GM21825 (cell line): ENCODE data around the gene ANAPC10.

Experiments used
- ATAC-seq: cut with Tn5 transposase; IDR thresholded peaks from one replicate; pipeline ENCODE4 v1.9.1; 2021; ENCODE audit warnings: mild to moderate bottlenecking, moderate library complexity; ENCODE audit not compliant: unreplicated experiment

Gene ANAPC10

DNA sequence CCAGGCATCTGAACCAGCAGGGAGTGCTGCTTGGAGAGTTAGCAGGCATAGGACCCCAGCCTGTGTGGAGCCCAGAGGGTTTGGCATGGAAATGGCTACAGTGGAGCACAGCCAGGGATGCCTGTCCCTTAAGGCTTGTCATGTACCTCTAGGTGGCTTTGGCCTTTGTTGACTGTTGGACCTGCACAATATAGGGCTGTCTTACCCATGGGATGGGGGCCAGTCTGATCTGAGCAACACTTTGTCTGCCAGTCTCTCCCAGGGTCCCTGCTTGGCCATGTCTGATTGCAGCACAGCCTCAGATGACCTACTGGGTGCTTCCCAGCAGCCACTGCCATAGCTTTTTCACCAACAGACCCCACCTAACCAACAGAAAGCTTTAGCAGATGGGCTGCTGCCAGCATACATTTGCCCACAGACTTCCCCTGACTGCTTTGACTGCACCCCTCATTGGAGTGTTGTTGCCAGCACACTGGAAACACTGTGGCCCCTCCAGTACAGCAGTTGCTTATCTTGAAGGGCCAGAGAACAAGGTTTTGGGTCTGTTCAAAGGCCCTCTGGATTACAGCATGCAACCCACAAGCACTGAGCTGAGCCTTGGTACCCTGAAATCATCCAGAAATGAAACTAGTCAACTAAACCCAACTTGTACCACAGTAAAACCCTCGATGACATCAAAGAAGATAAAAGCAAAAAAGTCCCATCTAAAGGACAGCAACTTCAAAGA is 22.1 kb downstream of the ANAPC10 start:
- ATAC-seq = no peak

DNA sequence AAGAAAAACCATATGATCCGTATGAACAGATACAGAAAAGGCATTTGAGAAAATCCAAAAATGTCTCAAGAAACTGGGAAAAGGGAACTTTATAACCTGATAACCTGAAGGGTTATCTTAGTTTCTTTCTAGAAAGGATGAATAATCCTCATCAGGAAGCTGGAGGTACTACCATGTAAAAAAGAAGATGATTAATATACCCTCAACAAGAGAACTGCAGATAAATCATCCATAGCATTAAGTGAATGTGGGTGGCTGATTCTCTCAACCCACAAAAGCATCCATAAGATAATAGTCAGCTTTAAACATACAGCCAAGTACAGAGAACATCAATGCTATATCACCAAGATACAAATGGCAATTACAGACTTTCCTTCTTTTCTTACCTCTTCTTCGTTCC is 26.4 kb downstream of the ANAPC10 start:
- no peak for ATAC-seq

DNA sequence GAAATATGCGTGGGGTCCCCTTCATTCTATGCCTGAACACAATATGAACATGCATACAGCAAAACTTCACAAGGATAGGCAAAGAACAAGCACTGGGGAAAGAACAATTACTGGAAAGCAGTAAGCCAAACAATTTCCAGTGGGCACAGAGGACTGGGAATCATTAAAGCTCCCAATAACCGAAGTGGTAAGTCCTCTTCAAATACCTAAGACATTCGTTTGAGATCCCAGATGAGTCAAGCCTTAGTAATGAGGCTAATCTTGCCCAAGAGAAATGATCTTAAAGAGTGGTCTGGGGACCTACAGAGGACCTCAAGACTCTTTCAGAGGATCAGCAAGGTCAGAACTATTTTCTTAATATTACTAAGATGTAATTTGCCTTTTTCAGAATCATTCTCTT is 28.6 kb downstream of the ANAPC10 start:
- ATAC-seq = no peak

- ATAC-seq = no peak
Measured at GRCh38 chr4:145066063-145066501, 31.9 kb downstream of the ANAPC10 start.

- peak; percentile 72 for ATAC-seq
Measured at GRCh38 chr4:145061318-145061920, 36.6 kb downstream of the ANAPC10 start.

DNA sequence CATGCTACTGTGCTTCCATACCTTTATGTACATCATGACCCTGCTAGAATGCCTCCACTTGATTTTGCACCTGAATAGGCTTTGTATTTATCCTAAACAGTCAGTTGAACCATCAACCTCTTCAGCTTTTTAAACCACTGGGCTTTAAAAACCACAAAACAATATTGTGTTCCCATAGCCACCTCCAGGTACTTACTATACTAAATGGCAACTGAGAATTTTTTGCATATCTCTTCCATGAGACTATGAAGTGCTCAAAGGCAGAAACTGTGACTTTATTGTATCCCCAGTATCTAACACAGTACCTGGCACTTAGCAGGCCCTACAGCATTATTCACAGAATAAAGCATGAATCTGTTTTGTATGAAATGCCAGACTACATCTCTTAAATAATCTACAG is 39.7 kb downstream of the ANAPC10 start:
- no peak for ATAC-seq

DNA sequence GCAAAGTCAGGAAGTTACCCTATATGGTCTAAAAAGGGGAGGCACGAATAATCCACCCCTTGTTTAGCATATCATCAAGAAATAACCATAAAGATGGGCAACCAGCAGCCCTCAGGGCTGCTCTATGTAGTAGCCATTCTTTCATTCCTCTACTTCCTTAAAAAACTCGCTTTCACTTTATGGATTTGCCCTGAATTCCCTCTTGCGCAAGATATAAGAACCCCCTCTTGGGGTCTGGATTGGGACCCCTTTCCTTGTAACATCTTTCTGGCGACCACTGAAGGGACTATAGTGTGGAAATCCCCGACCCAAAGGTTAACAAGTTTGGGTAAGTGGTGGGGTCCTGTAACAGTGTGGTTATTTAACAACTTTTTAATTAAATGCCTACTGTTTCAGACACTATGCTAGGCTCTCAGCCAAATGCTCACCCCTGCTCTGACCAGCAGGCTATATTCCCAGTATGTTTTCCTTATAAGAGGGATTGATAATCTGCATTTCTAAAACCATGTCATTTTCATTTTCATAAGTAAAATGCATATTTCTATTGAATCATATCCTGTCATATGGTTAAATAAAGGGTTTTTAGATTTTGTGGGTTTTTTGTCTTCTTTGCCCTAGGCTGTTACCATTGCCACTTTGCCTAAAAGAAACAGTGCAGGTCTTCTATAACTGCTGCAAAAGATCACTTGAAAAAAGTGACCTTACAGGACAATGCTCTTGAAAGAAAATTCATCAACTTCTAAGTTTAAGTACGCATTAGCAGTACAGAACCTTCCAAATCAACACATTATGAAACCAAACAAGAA is 41.5 kb downstream of the ANAPC10 start:
- ATAC-seq = no peak

DNA sequence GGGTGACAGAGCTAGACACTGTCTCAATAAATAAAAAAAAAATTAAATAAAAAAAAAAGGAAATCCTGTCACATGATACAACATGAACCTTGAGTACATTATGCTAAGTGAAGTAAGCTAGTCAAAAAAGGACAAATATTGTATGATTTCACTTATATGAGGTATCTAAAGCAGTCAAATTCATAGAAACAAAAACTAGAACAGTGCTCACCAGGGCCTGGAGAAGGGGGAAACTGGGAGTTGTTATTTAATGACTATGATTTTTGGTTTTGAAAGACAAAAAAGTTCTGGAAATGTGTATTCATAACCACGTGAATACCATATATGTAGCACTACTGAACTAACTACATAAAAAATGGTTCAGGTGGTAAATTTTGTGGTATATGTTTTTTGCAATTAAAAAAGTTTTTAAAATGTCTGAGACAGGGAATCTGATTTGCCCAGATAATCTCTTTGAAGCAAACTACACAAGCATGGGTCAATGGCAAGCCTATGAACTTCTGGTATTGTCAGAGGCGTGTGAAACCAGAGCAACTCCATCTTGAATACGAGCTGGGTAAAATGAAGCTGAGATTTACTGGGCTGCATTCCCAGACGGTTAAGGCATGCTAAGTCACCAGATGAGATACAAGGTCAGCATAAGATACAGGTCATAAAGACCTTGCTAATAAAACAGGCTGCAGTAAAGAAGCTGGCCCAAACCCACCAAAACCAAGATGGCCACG is 42.3 kb downstream of the ANAPC10 start:
- no peak for ATAC-seq

DNA sequence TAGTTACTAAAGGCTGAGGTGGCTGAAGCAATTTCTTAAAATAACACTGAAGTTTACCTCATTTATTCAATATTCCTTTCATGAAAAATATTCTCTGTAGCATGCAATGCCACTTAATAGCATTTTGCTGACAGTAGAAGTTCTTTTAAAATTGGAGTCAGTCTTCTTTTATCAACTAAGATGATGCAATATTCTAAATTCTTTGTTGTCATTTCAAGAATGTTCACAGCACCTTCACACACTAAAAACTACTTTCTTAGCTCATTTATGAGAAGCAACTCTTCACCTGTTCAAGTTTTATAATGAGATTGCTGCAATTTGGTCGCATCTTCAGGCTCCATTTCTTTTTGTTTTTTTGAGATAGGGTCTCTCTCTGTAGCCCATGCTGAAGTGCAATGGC is 48.8 kb downstream of the ANAPC10 start:
- ATAC-seq = no peak

GRCh38 chr4:145048817-145049216 is 49.2 kb downstream of the ANAPC10 start:
- no peak for ATAC-seq

- ATAC-seq = peak; percentile 41
Measured at GRCh38 chr4:145047151-145047550, 50.8 kb downstream of the ANAPC10 start.

DNA sequence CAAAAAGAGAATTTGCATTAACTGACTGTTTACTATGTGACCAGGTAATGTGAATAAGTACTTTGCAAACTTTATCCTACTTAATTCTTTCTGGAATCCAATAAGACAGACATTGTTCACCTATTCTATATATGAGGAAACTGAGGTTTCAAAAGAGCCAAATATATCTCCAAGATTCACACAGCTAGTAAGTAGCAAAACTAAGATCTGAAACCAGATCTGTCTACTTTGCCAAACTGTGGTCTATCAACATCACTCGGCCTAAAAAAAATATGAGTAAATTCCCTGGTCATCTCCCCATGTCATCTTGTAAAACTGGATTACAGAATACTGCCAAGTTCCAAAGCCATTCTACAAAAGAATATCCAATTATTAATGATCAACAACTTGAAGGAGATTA is 52.8 kb downstream of the ANAPC10 start:
- no peak for ATAC-seq

DNA sequence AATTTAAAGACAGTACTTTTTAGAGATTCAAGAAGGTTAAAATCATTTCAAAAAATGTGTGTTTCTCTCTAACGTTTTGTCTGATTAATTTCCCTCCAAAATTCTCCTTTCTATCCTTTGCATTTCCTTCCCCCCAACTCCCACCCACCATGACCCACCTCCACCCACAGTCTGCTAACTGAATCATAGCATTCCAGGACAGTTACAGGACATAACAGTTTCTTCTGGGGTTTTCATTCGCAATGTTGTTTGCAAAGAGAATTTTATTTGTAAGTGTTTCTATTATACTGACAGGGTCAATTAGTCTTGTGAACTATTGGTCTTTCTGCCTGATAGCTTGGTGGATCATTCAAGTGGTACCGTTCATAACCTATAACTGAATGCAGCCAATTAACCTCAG is 53.7 kb downstream of the ANAPC10 start:
- no peak for ATAC-seq

- ATAC-seq = no peak
Measured at GRCh38 chr4:145043306-145043705, 54.7 kb downstream of the ANAPC10 start.

DNA sequence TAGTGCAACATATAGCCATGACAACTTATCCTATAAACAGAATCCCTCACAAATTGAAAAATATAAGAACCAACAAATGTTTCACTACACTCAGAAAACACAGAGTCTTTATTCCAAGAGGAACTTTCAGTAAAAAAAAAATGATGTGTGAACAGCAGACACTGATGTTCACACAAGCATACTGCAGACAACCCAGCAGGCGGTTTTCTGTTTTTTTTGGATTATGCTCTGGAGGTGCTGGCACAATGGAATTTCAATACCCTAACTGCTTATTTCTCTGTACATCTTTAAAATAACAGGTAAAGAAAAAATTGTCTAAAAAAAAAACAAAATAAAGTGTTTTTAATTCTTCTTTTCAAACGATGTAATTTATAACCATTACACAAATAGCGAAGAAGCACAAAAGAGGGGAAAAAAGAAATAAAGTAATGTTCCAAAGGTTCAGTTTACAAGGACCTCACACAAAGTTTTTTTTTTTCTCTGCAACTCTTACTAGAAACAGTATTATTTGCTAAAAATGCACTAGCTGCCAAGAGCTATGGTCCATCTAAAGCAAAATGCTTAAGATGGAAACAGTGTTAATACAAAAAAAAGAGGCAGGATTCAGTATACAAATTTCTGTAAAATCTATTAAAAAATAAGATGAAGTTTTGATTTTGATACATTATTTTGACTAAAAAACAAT is 55.3 kb downstream of the ANAPC10 start:
- ATAC-seq = no peak

DNA sequence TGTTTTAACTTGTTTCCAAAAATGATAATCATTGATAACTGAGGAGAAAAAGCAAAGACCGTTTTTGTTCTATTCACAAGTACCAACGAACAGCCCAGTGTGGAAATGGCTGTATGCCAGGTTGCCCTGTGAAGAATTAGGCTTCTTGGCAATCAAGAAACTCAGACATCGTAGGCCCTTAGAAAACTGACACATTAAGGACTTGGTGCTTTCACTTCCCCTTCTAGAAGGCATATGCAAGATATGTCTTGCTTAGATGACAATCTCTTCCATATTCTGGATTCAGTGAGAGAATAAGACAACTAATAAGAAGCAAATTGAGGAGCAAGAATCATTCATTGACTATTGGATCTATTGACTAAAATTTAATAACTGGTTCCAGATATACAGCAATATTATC is 56.6 kb downstream of the ANAPC10 start:
- ATAC-seq = peak; percentile 94

- no peak for ATAC-seq
Measured at GRCh38 chr4:145035494-145036136, 62.4 kb downstream of the ANAPC10 start.

- no peak for ATAC-seq
Measured at GRCh38 chr4:145034727-145035211, 63.2 kb downstream of the ANAPC10 start.

- no peak for ATAC-seq
Measured at GRCh38 chr4:145019346-145019745, 78.7 kb downstream of the ANAPC10 start.

GRCh38 chr4:145014365-145014764 is 83.6 kb downstream of the ANAPC10 start:
- ATAC-seq = no peak
